A549 (cell line): ENCODE results near the gene CISD3.

Source experiments
- ESRRA ChIP-seq: fragments of 150-350 bp; IDR thresholded peaks from 2 replicates; pipeline ENCODE4 v1.6.1; 2014; ENCODE audit warnings: mild to moderate bottlenecking, low read length, borderline replicate concordance
- TF ChIP-seq, protein P1 (sequence below): fragments of 450-650 bp; IDR thresholded peaks from 2 replicates; pipeline ENCODE4 v1.6.1; 2014; ENCODE audit warnings: antibody characterized with exemption

GRCh38 chr17:38741461-38741860 lies 11.3 kb downstream of the CISD3 start:
- TF ChIP-seq, protein P1, sequence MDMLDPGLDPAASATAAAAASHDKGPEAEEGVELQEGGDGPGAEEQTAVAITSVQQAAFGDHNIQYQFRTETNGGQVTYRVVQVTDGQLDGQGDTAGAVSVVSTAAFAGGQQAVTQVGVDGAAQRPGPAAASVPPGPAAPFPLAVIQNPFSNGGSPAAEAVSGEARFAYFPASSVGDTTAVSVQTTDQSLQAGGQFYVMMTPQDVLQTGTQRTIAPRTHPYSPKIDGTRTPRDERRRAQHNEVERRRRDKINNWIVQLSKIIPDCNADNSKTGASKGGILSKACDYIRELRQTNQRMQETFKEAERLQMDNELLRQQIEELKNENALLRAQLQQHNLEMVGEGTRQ = no peak
- TF ChIP-seq ESRRA = no peak
